GM23338 (cell line): Measurements from ENCODE around the gene STAT3.

Source experiments
- CREB1 ChIP-seq: fragments of 250-450 bp; sonication (Bioruptor Pico); IDR thresholded peaks from 2 replicates; pipeline ENCODE4 v1.5.0; 2020; ENCODE audit warnings: low read depth, mild to moderate bottlenecking, moderate library complexity
- EZH2 ChIP-seq: fragments of 200-600 bp; sonication (generic); IDR thresholded peaks from one replicate; pipeline ENCODE4 v1.8.0; 2017; ENCODE audit warnings: antibody characterized with exemption, mild to moderate bottlenecking, low read depth; ENCODE audit not compliant: unreplicated experiment
- EZH2phosphoT487 ChIP-seq: fragments of 200-600 bp; sonication (generic); IDR thresholded peaks from one replicate; pipeline ENCODE4 v1.8.1; 2018; ENCODE audit warnings: antibody characterized with exemption; ENCODE audit not compliant: unreplicated experiment
- JUNB ChIP-seq: IDR thresholded peaks from one replicate; pipeline ENCODE4 v1.6.1; 2016; ENCODE audit warnings: antibody characterized with exemption; ENCODE audit not compliant: unreplicated experiment
- NANOG ChIP-seq: IDR thresholded peaks from 2 replicates; pipeline ENCODE4 v1.6.1; 2016; ENCODE audit warnings: antibody characterized with exemption, borderline replicate concordance
- POLR2AphosphoS5 ChIP-seq: IDR thresholded peaks from 2 replicates; pipeline ENCODE4 v1.6.1; 2016; ENCODE audit warnings: antibody characterized with exemption, low read depth
- STAT1 ChIP-seq: IDR thresholded peaks from one replicate; pipeline ENCODE4 v1.6.1; 2016; ENCODE audit warnings: antibody characterized with exemption; ENCODE audit not compliant: unreplicated experiment
- ZNF114 ChIP-seq: fragments of 250-450 bp; sonication (Bioruptor Pico); IDR thresholded peaks from 2 replicates; pipeline ENCODE4 v1.5.0; 2020; ENCODE audit warnings: mild to moderate bottlenecking, moderate library complexity
- ZNF331 ChIP-seq: fragments of 250-450 bp; sonication (Bioruptor Pico); IDR thresholded peaks from 2 replicates; pipeline ENCODE4 v1.5.0; 2020; ENCODE audit warnings: low read depth, mild to moderate bottlenecking, moderate library complexity
- TF ChIP-seq, protein P1 (sequence below), 2 experiments: fragments of 200-600 bp in 1 of 2; sonication (generic) in 1 of 2; conservative IDR thresholded peaks; 2 replicates each; pipeline versions ENCODE4 v1.5.1 to v1.6.1; 2016 to 2017; ENCODE audit warnings: antibody characterized with exemption in 2 of 2, low read depth in 2 of 2, mild to moderate bottlenecking in 2 of 2, moderate library complexity in 1 of 2
- TF ChIP-seq, protein P2 (sequence below): IDR thresholded peaks from one replicate; pipeline ENCODE4 v1.6.1; 2018; ENCODE audit warnings: antibody characterized with exemption; ENCODE audit not compliant: unreplicated experiment
- TF ChIP-seq, protein P3 (sequence below): fragments of 250-450 bp; sonication (Bioruptor Pico); IDR thresholded peaks from 2 replicates; pipeline ENCODE4 v1.5.0; 2020; ENCODE audit warnings: mild to moderate bottlenecking, moderate library complexity

DNA sequence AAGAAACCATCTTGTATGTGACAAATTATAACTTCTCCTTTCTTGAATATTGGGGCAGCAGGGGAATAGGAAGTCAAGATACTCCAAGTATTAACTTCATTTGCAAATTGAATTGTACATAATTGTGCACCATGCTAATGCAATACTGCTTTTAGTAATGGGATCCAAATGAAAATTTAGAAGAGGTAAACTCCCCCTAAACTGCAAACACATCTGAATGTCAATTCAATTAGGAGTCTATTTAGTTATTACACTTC, 116.5 kb downstream of the STAT3 start:
- TF ChIP-seq, protein P1, sequence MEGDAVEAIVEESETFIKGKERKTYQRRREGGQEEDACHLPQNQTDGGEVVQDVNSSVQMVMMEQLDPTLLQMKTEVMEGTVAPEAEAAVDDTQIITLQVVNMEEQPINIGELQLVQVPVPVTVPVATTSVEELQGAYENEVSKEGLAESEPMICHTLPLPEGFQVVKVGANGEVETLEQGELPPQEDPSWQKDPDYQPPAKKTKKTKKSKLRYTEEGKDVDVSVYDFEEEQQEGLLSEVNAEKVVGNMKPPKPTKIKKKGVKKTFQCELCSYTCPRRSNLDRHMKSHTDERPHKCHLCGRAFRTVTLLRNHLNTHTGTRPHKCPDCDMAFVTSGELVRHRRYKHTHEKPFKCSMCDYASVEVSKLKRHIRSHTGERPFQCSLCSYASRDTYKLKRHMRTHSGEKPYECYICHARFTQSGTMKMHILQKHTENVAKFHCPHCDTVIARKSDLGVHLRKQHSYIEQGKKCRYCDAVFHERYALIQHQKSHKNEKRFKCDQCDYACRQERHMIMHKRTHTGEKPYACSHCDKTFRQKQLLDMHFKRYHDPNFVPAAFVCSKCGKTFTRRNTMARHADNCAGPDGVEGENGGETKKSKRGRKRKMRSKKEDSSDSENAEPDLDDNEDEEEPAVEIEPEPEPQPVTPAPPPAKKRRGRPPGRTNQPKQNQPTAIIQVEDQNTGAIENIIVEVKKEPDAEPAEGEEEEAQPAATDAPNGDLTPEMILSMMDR (conservative IDR thresholded peaks at IDR 0.05; ENCODE audit: low read depth in 2 of 2): no peak
- TF ChIP-seq EZH2 (no peak), EZH2phosphoT487 (no peak), POLR2AphosphoS5 (no peak), STAT1 (no peak), ZNF331 (CRISPR knock-in tag) (no peak), ZNF114 (CRISPR knock-in tag) (no peak), JUNB (no peak), NANOG (no peak), CREB1 (CRISPR knock-in tag) (no peak)
- TF ChIP-seq, protein P2, sequence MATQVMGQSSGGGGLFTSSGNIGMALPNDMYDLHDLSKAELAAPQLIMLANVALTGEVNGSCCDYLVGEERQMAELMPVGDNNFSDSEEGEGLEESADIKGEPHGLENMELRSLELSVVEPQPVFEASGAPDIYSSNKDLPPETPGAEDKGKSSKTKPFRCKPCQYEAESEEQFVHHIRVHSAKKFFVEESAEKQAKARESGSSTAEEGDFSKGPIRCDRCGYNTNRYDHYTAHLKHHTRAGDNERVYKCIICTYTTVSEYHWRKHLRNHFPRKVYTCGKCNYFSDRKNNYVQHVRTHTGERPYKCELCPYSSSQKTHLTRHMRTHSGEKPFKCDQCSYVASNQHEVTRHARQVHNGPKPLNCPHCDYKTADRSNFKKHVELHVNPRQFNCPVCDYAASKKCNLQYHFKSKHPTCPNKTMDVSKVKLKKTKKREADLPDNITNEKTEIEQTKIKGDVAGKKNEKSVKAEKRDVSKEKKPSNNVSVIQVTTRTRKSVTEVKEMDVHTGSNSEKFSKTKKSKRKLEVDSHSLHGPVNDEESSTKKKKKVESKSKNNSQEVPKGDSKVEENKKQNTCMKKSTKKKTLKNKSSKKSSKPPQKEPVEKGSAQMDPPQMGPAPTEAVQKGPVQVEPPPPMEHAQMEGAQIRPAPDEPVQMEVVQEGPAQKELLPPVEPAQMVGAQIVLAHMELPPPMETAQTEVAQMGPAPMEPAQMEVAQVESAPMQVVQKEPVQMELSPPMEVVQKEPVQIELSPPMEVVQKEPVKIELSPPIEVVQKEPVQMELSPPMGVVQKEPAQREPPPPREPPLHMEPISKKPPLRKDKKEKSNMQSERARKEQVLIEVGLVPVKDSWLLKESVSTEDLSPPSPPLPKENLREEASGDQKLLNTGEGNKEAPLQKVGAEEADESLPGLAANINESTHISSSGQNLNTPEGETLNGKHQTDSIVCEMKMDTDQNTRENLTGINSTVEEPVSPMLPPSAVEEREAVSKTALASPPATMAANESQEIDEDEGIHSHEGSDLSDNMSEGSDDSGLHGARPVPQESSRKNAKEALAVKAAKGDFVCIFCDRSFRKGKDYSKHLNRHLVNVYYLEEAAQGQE: no peak
- TF ChIP-seq, protein P3, sequence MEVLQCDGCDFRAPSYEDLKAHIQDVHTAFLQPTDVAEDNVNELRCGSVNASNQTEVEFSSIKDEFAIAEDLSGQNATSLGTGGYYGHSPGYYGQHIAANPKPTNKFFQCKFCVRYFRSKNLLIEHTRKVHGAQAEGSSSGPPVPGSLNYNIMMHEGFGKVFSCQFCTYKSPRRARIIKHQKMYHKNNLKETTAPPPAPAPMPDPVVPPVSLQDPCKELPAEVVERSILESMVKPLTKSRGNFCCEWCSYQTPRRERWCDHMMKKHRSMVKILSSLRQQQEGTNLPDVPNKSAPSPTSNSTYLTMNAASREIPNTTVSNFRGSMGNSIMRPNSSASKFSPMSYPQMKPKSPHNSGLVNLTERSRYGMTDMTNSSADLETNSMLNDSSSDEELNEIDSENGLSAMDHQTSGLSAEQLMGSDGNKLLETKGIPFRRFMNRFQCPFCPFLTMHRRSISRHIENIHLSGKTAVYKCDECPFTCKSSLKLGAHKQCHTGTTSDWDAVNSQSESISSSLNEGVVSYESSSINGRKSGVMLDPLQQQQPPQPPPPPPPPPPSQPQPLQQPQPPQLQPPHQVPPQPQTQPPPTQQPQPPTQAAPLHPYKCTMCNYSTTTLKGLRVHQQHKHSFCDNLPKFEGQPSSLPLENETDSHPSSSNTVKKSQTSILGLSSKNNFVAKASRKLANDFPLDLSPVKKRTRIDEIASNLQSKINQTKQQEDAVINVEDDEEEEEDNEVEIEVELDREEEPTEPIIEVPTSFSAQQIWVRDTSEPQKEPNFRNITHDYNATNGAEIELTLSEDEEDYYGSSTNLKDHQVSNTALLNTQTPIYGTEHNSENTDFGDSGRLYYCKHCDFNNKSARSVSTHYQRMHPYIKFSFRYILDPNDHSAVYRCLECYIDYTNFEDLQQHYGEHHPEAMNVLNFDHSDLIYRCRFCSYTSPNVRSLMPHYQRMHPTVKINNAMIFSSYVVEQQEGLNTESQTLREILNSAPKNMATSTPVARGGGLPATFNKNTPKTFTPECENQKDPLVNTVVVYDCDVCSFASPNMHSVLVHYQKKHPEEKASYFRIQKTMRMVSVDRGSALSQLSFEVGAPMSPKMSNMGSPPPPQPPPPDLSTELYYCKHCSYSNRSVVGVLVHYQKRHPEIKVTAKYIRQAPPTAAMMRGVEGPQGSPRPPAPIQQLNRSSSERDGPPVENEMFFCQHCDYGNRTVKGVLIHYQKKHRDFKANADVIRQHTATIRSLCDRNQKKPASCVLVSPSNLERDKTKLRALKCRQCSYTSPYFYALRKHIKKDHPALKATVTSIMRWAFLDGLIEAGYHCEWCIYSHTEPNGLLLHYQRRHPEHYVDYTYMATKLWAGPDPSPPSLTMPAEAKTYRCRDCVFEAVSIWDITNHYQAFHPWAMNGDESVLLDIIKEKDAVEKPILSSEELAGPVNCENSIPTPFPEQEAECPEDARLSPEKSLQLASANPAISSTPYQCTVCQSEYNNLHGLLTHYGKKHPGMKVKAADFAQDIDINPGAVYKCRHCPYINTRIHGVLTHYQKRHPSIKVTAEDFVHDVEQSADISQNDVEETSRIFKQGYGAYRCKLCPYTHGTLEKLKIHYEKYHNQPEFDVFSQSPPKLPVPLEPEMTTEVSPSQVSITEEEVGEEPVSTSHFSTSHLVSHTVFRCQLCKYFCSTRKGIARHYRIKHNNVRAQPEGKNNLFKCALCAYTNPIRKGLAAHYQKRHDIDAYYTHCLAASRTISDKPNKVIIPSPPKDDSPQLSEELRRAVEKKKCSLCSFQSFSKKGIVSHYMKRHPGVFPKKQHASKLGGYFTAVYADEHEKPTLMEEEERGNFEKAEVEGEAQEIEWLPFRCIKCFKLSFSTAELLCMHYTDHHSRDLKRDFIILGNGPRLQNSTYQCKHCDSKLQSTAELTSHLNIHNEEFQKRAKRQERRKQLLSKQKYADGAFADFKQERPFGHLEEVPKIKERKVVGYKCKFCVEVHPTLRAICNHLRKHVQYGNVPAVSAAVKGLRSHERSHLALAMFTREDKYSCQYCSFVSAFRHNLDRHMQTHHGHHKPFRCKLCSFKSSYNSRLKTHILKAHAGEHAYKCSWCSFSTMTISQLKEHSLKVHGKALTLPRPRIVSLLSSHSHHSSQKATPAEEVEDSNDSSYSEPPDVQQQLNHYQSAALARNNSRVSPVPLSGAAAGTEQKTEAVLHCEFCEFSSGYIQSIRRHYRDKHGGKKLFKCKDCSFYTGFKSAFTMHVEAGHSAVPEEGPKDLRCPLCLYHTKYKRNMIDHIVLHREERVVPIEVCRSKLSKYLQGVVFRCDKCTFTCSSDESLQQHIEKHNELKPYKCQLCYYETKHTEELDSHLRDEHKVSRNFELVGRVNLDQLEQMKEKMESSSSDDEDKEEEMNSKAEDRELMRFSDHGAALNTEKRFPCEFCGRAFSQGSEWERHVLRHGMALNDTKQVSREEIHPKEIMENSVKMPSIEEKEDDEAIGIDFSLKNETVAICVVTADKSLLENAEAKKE (CRISPR knock-in tag): no peak
